Measurements from ENCODE around the gene USP27X.

Gene USP27X

GRCh38 chrX:49878834-49879655 lies at the start of gene USP27X:
Gene USP27X, plus strand, starts transcription at chrX:49879484. Its CDS starts 824 bp downstream, at chrX:49880308.
- in situ Hi-C loops (cut with MboI; ENCODE audit: low sequenced_read_pairs): no loop called here

- in situ Hi-C loops (cut with MboI; ENCODE audit: low sequenced_read_pairs): no loop called here
These were observed 40.9 kb upstream of the USP27X start for GRCh38 chrX:49838374-49838773.

DNA sequence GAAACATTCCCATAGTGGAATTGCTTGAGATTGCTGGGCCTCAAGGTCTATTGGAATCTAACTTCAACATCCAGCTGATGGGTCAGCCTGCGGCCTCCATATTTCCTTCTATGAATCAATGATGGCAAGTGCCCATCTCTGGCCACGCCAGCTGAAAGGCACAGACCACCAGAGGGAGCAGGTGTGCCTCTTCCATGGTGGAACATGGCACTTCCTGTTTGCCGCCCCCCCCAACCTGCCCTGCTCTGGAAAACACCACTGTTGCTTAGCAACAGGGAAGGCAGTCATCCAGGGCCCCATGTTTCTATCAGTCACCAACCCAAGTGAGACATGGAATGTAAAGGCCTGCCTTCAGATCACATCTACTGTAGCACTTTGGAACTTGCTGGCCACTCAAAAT lies 38.6 kb upstream of the USP27X start:
- in situ Hi-C loops (cut with MboI; ENCODE audit: low sequenced_read_pairs): no loop called here

- in situ Hi-C loops (cut with MboI; ENCODE audit: low sequenced_read_pairs): no loop called here
These were observed 36.7 kb upstream of the USP27X start for GRCh38 chrX:49842621-49843020.

DNA sequence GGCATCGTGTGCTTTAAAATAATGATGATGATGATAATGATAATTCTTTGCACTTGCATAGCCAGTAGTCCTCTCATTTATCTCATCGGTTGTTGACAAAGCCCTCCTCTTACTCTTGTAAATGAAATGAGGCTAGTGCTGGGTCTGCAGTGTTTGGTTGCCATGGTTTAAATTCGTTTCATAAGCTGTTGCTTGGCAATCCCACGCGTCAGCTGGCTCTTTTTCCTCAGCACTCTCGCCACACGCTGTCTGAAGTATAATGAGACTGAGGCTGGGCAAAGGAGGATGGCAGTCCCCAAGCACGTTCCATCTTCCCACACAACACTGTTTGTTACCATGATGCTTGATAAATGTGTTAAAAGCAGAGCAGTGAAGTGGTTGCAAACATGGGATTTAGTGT lies 34.7 kb upstream of the USP27X start:
- in situ Hi-C loops (cut with MboI; ENCODE audit: low sequenced_read_pairs): no loop called here

GRCh38 chrX:49845701-49846403 lies 33.4 kb upstream of the USP27X start:
- in situ Hi-C loops (cut with MboI; ENCODE audit: low sequenced_read_pairs): no loop called here

- in situ Hi-C loops (cut with MboI; ENCODE audit: low sequenced_read_pairs): no loop called here
These were observed 32.8 kb upstream of the USP27X start for GRCh38 chrX:49846522-49846921.

GRCh38 chrX:49848275-49848674 lies 31.0 kb upstream of the USP27X start:
- in situ Hi-C loops (cut with MboI; ENCODE audit: low sequenced_read_pairs): no loop called here

DNA sequence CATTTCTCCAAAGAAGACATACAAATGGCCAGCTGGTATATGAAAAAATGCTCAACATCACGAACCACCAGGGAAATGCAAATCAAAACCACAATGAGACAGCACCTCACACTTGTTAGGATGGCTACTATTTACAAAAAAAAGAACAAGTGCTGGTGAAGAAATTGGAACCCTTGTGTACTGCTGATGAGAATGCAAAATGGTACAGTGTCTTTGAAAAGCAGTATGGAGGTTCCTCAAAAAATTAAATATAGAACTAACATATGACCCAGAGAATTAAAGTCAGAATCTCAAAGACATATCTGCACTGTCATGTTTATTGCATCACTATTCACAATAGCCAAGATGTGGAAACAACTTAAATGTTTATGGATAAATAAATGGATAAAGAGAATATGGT lies 29.3 kb upstream of the USP27X start:
- in situ Hi-C loops (cut with MboI; ENCODE audit: low sequenced_read_pairs): no loop called here

GRCh38 chrX:49853661-49854060 lies 25.6 kb upstream of the USP27X start:
- in situ Hi-C loops (cut with MboI; ENCODE audit: low sequenced_read_pairs): no loop called here

GRCh38 chrX:49856819-49857218 lies 22.5 kb upstream of the USP27X start:
- in situ Hi-C loops (cut with MboI; ENCODE audit: low sequenced_read_pairs): no loop called here

- in situ Hi-C loops (cut with MboI; ENCODE audit: low sequenced_read_pairs): no loop called here
These were observed 20.9 kb upstream of the USP27X start for GRCh38 chrX:49858341-49858740.

GRCh38 chrX:49859491-49859890 lies 19.8 kb upstream of the USP27X start:
- in situ Hi-C loops (cut with MboI; ENCODE audit: low sequenced_read_pairs): no loop called here

DNA sequence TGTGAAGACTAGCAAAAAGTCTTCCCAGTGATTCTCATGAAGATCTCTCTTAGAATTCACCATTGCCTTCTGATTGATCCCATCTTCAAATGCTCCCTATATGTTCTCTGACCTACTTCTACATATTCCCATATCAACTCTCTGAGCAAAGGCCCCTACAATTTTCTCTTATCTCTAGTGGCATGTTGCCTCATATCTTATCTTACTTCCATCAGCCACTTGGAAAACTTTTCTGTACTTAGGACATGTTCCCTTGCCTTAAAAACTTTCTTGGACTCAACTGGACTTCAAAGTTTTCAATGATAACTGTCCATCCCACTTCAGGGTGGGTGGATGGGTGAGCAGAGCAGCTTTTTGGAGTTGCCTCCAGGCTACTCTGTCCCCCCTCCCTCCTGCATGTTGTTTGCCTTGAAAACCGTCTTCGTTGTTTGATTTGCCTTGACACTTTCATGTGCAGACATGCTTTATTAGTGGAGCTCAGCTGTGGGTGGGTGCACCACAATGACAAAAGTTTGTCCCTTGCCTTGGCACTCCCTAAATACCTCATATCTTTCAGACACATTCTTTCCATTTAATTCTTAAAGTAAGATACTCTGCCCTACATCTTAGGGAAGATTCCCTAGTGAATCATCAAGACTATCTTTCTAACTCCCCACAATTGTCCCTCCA lies 18.3 kb upstream of the USP27X start:
- in situ Hi-C loops (cut with MboI; ENCODE audit: low sequenced_read_pairs): no loop called here

- in situ Hi-C loops (cut with MboI; ENCODE audit: low sequenced_read_pairs): no loop called here
These were observed 17.2 kb upstream of the USP27X start for GRCh38 chrX:49862093-49862492.

GRCh38 chrX:49868739-49869138 lies 10.5 kb upstream of the USP27X start:
- in situ Hi-C loops (cut with MboI; ENCODE audit: low sequenced_read_pairs): no loop called here

GRCh38 chrX:49876750-49877149 lies 2.5 kb upstream of the USP27X start:
- in situ Hi-C loops (cut with MboI; ENCODE audit: low sequenced_read_pairs): no loop called here

DNA sequence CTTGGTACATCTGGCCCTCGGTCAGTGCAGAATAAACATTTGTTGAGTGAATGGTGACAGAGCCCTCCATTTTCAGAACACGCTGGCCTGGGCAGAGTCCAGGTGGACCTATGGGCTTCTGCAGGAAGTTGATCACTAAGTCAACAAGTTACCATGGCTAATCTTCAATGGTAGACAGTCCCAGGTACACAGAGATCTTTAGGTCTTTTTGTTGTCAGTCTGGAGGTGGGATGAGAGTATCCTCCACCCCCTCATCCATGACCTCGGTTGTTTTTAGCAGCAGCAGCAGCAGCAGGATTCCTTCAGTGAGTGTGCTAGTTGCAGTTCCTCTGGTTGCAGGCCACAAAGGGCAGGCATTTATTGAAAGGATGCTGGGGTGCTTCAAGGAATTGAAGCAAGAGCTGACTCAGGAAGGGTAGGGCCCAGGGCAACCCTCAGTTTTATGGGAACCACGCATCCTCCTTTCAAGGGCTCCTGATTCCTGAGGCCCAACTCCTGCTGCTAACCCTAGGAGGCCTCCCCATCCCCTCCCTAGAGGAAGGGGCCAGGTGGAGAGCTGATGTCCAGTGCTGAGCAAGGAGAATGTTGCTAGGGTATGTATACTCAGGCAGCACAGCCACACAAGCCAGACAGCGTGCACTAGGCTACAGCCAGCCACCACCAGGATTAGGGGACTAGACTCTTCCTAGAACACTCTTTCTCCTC lies 1.7 kb upstream of the USP27X start:
- in situ Hi-C loops (cut with MboI; ENCODE audit: low sequenced_read_pairs): no loop called here

- in situ Hi-C loops (cut with MboI; ENCODE audit: low sequenced_read_pairs): no loop called here
These were observed 1.0 kb upstream of the USP27X start for GRCh38 chrX:49878128-49878833.

GRCh38 chrX:49879656-49880277 lies 483 bp downstream of the USP27X start:
- in situ Hi-C loops (cut with MboI; ENCODE audit: low sequenced_read_pairs): no loop called here

All from HL-60/S4 treated with retinoic acid at 250 ng/mL for 4 days and 3 days (cell line).